Esophagus muscularis mucosa (tissue), 4 donors: ENCODE data around the gene OBP2A. TPM values are rescaled to one million over a fixed set of nuclear protein-coding genes. Genes with fewer than 3 reads are reported as not detected.

Experiments
- DNase-seq: peaks from one replicate; pipeline ENCODE4 v3.0.0-alpha.2; 2017; ENCODE audit errors: extremely low spot score
- H3K27ac ChIP-seq, 4 donors: fragments of 200-600 bp; sonication (generic); replicated peaks in 1 of 4; 1 replicate in 3 of 4; 2 replicates in 1 of 4; pipeline ENCODE4 v1.5.1; 2016 to 2019; ENCODE audit warnings: mild to moderate bottlenecking in 1 of 4
- H3K27me3 ChIP-seq, 4 donors: fragments of 200-600 bp; sonication (generic); one replicate each; pipeline versions ENCODE4 v1.5.1 to v1.6.0; 2016 to 2019
- H3K36me3 ChIP-seq, 4 donors: fragments of 200-600 bp; sonication (generic); one replicate each; pipeline ENCODE4 v1.5.1; 2016 to 2019
- H3K4me1 ChIP-seq, 4 donors: fragments of 200-600 bp; sonication (generic); one replicate each; pipeline ENCODE4 v1.5.1; 2016 to 2019
- H3K4me3 ChIP-seq, 4 donors: fragments of 200-600 bp; sonication (generic); 1 replicate in 2 of 4; 2 replicates in 2 of 4; pipeline ENCODE4 v1.5.1; 2016 to 2019; ENCODE audit warnings: mild to moderate bottlenecking in 4 of 4, moderate library complexity in 1 of 4
- H3K9me3 ChIP-seq, 4 donors: fragments of 200-600 bp; sonication (generic); 1 replicate in 3 of 4; 2 replicates in 1 of 4; pipeline ENCODE4 v1.5.1; 2016 to 2019
- EP300 ChIP-seq: sonication (generic); formaldehyde crosslinking; IDR thresholded peaks from one replicate; pipeline ENCODE4 v1.6.1; 2017; ENCODE audit warnings: antibody characterized with exemption
- POLR2A ChIP-seq: fragments of 450-650 bp; IDR thresholded peaks from one replicate; pipeline ENCODE4 v1.6.1; 2017; ENCODE audit warnings: antibody characterized with exemption, moderate library complexity, mild to moderate bottlenecking, low read depth
- POLR2AphosphoS5 ChIP-seq, 2 donors: sonication (generic); formaldehyde crosslinking; IDR thresholded peaks; one replicate each; pipeline ENCODE4 v1.6.1; 2017; ENCODE audit warnings: antibody characterized with exemption in 2 of 2
- WGBS: methylation state at CpG from one replicate; pipeline ENCODE4 v1.1.5; 2018; 5-methylcytosine and 5-hydroxymethylcytosine counted together
- intact Hi-C: fragments of 100-400 bp; cut with DNase I; formaldehyde crosslinking; loops from one replicate; pipeline ENCODE4 v1.15.1; 2023
- total RNA-seq, 4 donors: library from RNA; depleted of rRNA; stranded (reverse); fragments of >200 nt; gene quantifications; one replicate each; pipeline versions ENCODE4 v1.1.0 to v1.2.1, GENCODE V29; 2016
- TF ChIP-seq, protein P1 (sequence below), 3 experiments: fragments of 200-600 bp in 2 of 3; fragments of 450-650 bp in 1 of 3; sonication (generic) in 2 of 3; IDR thresholded peaks; one replicate each; pipeline ENCODE4 v1.5.1; 2017 to 2019; ENCODE audit warnings: antibody characterized with exemption in 3 of 3, mild to moderate bottlenecking in 2 of 3, moderate library complexity in 1 of 3

Gene OBP2A
- total RNA-seq, 4 donors from 2014 or later: not detected

DNA sequence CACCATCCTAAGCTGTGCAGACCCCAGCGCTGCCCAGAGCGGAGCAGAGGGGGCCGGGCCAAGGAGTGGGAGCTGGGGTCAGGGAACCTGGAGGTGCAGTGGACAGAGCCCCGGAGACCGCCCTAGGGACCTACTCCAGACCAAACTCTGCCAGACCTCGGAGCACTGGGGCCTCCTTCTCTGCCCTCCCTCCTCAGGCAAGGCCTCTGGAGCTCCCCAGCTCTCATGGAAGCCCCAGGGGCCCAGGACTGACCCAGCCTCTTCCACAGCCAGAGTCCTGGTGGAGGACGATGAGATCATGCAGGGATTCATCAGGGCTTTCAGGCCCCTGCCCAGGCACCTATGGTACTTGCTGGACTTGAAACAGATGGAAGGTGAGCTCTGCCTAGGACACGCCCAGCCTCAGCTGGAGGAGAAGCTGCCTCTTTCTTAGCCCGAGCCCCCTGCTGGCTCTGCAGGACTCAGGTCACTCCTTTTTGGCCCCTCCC is 19.3 kb downstream of the OBP2A start:
- TF ChIP-seq POLR2AphosphoS5 (IDR thresholded peaks at IDR 0.05) (no peak), POLR2A (no peak), EP300 (no peak)
- TF ChIP-seq, protein P1, sequence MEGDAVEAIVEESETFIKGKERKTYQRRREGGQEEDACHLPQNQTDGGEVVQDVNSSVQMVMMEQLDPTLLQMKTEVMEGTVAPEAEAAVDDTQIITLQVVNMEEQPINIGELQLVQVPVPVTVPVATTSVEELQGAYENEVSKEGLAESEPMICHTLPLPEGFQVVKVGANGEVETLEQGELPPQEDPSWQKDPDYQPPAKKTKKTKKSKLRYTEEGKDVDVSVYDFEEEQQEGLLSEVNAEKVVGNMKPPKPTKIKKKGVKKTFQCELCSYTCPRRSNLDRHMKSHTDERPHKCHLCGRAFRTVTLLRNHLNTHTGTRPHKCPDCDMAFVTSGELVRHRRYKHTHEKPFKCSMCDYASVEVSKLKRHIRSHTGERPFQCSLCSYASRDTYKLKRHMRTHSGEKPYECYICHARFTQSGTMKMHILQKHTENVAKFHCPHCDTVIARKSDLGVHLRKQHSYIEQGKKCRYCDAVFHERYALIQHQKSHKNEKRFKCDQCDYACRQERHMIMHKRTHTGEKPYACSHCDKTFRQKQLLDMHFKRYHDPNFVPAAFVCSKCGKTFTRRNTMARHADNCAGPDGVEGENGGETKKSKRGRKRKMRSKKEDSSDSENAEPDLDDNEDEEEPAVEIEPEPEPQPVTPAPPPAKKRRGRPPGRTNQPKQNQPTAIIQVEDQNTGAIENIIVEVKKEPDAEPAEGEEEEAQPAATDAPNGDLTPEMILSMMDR (IDR thresholded peaks at IDR 0.05): no peak
- Histone ChIP-seq H3K4me1 (no peaks in the 10 kb centered on the region), H3K27ac (no peak overlapping the region), H3K36me3 (no peaks in the 10 kb centered on the region), H3K27me3 (peaks cover 0 to 83% (median 0%) of the 10 kb centered on the region in 4 donors), H3K9me3 (peaks cover 0 to 21% (median 5%) of the 10 kb centered on the region in 4 donors), H3K4me3 (no peak overlapping the region)
- intact Hi-C loops: no loop called here
- WGBS: 68% methylated on average over 6 of the region's 9 CpGs
- no peak for DNase-seq

DNA sequence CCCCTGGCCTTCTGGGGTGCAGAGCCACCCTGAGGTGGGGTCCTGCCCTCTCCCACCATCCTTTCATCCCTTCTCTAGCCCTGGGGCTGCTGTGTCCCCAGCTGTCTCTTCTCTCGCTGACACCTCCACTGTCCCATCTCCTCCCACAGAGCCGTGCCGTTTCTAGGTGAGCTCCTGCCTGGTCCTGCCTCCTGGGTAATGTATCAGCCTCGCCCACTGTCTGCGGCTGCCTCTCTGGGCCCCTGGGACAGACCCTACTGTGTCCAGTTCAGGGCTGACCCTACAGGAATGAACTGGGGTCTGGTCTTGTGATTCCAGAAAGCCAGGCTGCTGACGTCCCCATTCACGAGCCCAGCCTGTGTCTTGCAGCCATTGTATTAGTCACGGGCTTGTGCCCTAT is 19.7 kb downstream of the OBP2A start:
- TF ChIP-seq, protein P1 (IDR thresholded peaks at IDR 0.05): no peak
- TF ChIP-seq POLR2A (no peak), EP300 (no peak), POLR2AphosphoS5 (IDR thresholded peaks at IDR 0.05) (no peak)
- no peak for DNase-seq

DNA sequence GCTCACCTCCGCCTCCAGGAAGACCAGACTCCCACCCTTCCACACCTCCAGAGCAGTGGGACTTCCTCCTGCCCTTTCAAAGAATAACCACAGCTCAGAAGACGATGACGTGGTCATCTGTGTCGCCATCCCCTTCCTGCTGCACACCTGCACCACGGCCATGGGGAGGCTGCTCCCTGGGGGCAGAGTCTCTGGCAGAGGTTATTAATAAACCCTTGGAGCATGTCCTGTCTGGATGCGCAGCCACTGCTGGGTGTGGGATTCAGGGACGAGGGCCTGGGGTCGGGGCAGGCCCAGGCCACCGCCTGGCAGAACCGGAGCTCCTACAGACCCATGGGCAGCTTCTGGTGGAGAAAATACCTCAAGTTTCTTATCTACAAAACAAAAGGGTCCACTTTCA is 20.6 kb downstream of the OBP2A start:
- Histone ChIP-seq H3K4me3 (no peak overlapping the region), H3K36me3 (no peaks in the 10 kb centered on the region), H3K27ac (no peak overlapping the region), H3K4me1 (no peaks in the 10 kb centered on the region), H3K27me3 (peaks cover 0 to 71% (median 0%) of the 10 kb centered on the region in 4 donors), H3K9me3 (peaks cover 0 to 18% (median 5%) of the 10 kb centered on the region in 4 donors)
- intact Hi-C loops: no loop called here
- TF ChIP-seq POLR2AphosphoS5 (IDR thresholded peaks at IDR 0.05): no peak
- TF ChIP-seq, protein P1 (IDR thresholded peaks at IDR 0.05): no peak
- no peak for TF ChIP-seq POLR2A
- TF ChIP-seq EP300: no peak
- DNase-seq: no peak
- WGBS: 62% methylated on average over 9 of the region's 10 CpGs

More for the DNA sequence above, 19.7 kb downstream of the OBP2A start:
- WGBS: 35% methylated on average over 5 of the region's 8 CpGs
- Histone ChIP-seq H3K4me1 (no peaks in the 10 kb centered on the region), H3K36me3 (no peaks in the 10 kb centered on the region), H3K27ac (no peak overlapping the region), H3K9me3 (peaks cover 0 to 21% (median 5%) of the 10 kb centered on the region in 4 donors), H3K4me3 (no peak overlapping the region), H3K27me3 (peaks cover 0 to 80% (median 0%) of the 10 kb centered on the region in 4 donors)
- intact Hi-C loops: no loop called here

DNA sequence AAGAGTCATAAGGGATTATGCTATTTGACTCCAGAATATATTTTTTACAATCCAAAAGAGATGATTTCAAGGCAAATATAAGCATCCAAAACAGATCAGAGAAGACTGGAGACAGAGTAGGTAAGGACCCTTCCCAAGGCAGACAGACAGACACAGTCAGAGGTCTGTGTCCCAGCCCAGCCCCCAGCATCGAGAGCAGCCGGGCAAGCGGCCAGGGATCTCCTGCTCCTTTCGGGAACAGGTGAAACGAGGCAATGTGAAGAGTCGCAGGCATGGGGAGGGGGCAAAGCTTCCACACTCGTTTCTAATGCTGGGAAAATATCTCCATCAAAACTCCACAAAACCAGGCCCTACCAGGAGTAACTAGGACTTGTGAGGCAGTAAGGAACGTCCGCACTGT is 21.4 kb downstream of the OBP2A start:
- no peaks in the 10 kb centered on the region for H3K4me1 ChIP-seq
- TF ChIP-seq EP300 (no peak), POLR2A (no peak), POLR2AphosphoS5 (IDR thresholded peaks at IDR 0.05) (no peak)
- TF ChIP-seq, protein P1 (IDR thresholded peaks at IDR 0.05): no peak
- H3K36me3 ChIP-seq: no peaks in the 10 kb centered on the region
- H3K9me3 ChIP-seq: peaks cover 0 to 10% (median 5%) of the 10 kb centered on the region in 4 donors
- intact Hi-C loops: no loop called here
- no peak overlapping the region for H3K27ac ChIP-seq
- no peak overlapping the region for H3K4me3 ChIP-seq
- DNase-seq: no peak
- WGBS: 61% methylated on average over 9 of the region's 9 CpGs
- peaks cover 0 to 63% (median 0%) of the 10 kb centered on the region in 4 donors for H3K27me3 ChIP-seq

DNA sequence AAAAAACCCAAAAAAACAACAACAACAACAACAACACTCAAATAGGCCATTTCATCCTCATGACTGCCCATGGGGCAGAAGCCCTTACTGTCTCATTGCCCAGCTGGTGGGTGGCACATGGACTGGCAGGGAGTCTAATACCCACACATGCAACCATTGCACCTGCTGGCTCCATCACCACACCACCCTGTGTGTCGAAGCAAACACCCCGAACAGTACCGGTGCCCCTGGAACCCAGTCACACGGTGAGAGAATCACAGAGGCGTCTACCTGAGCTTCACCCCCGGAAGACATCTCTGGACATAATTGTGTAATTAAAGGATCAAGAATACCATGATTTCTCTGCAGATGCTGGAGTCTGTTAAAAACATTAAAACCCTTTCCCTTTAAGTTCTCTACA is 22.1 kb downstream of the OBP2A start:
- Histone ChIP-seq H3K4me3 (no peak overlapping the region), H3K4me1 (no peaks in the 10 kb centered on the region), H3K36me3 (no peaks in the 10 kb centered on the region), H3K9me3 (peaks cover 0 to 10% (median 5%) of the 10 kb centered on the region in 4 donors), H3K27ac (no peak overlapping the region), H3K27me3 (peaks cover 0 to 61% (median 0%) of the 10 kb centered on the region in 4 donors)
- WGBS: 87% methylated on average over 6 of the region's 6 CpGs
- no peak for DNase-seq
- TF ChIP-seq, protein P1 (IDR thresholded peaks at IDR 0.05): no peak
- TF ChIP-seq POLR2A (no peak), EP300 (no peak), POLR2AphosphoS5 (IDR thresholded peaks at IDR 0.05) (no peak)
- intact Hi-C loops: no loop called here
